HG02885 (cell line): Measurements from ENCODE around the gene TM4SF4.
A peak's percentile ranks its signal among the peaks of the same experiment; 100 is the strongest.

Experiments
- ATAC-seq: cut with Tn5 transposase; IDR thresholded peaks from one replicate; pipeline ENCODE4 v1.9.1; 2021; ENCODE audit warnings: mild to moderate bottlenecking; ENCODE audit not compliant: unreplicated experiment, poor library complexity

TM4SF4 gene

GRCh38 chr3:149454746-149455145 is 19.8 kb upstream of the TM4SF4 start:
- ATAC-seq = no peak

DNA sequence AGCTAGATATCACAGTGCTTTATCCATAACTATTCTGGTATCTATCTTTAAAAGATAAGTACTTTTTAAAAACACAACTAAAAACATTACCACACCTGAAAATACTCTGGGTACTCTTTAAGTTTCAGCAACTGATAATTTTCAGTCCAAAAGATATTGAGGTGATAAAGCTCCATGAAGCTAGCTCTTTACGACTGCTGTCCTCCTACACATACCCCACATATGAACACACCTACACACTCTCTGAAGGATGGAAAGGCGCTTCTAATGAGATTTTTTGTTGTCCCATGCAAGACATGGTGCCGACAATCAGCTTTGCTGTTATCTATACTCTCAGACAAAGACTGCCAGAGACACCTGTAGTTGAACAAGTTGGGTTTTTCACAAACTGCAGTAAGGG is 19.1 kb upstream of the TM4SF4 start:
- ATAC-seq = no peak

- ATAC-seq = no peak
These were observed 18.5 kb upstream of the TM4SF4 start for GRCh38 chr3:149455989-149456388.

DNA sequence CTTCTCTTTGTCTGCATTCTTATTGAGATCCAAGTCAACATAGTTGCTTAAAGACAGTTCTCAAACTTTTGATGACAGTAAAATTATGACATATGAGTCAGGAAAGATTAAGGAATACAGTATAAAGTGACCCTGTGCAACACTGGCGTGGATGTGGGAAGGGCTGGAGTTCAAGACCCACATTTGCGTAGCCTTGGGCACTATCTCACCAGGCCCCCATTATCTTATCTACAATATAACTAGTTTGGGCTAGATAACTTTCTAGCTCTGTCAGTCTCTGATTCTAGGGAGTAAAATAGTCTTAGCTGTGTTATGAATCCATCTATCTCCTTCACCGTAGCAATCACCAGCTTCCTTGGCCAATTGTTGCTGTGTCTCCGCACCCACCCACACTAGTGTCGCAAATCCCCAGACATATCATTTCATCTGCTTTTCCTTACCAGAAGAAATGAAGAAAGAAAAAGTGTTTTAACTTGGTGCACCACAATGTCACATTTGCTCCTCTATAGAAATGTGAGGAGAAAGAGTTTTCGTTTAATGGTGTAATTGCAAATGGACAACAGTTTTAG is 14.9 kb upstream of the TM4SF4 start:
- ATAC-seq = no peak

- no peak for ATAC-seq
These were observed 14.4 kb upstream of the TM4SF4 start for GRCh38 chr3:149460117-149460516.

- no peak for ATAC-seq
These were observed 12.4 kb upstream of the TM4SF4 start for GRCh38 chr3:149462051-149462450.

GRCh38 chr3:149462581-149463011 is 11.9 kb upstream of the TM4SF4 start:
- ATAC-seq = no peak

GRCh38 chr3:149463921-149464320 is 10.6 kb upstream of the TM4SF4 start:
- ATAC-seq = no peak

DNA sequence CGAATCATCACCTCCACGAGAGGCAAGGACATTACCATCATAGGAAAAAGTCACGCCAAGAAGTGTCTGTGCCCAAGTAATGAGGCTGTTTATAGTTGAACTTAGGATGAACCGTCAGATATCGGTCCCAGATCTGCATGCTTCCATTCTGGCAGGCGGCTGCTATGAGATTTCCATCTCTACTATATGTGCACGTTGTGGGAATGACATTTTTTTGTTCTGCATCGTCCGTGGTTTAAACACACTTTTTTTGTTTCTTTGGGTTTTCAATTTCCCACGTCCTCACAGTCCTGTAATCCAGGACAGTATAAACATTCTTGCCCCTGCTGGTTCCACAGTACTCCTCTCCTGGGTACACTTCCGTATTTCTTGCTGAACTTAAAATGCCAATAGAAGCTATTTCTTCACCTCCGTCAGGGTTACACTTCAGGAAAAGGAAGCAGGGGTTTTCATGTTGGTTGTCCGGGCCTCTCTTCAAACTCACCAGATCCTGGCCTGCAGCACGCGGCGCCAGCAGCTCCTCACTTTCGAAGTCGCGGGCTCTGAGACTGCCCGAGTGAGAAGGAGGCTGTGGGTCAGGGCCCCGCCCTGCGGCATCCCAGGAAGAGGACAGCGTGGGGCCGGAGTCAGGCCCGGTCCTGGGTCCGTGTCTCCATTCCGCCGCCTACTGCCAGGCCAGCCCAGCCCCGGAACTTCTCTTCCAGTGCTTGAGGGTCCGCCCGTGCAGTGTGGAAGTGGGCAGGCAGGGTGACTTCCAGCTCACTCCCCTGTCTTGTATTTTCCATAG is 9.8 kb upstream of the TM4SF4 start:
- ATAC-seq = no peak

DNA sequence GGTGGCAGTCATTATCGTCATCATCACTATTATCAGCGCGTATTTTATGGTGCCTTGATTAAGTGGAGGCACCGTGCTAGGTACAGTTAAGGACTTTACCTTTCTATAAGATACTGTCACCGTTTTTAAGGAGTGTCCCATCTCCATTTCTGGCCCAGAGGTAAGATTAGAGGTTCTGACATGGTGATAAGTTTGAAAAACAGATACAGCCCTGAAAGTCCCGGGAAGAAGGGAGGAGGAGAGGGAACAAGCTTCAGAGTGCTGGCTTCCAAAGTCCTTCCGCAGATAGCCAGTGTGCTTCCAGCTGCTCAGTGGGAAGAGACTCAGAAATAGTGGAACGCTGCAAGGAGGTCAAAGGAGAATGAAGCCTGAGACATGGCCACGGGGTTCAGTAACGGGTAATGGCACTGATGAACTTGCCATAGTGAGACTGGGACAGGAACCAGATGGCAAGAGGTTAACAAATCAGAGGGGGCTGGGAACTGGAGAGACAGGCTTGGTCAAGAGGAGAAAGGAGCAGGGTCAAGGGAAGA is 9.1 kb upstream of the TM4SF4 start:
- ATAC-seq = no peak

- ATAC-seq = no peak
These were observed 8.3 kb upstream of the TM4SF4 start for GRCh38 chr3:149466192-149466591.

- peak; percentile 93 for ATAC-seq
These were observed 5.8 kb upstream of the TM4SF4 start for GRCh38 chr3:149468504-149469212.

DNA sequence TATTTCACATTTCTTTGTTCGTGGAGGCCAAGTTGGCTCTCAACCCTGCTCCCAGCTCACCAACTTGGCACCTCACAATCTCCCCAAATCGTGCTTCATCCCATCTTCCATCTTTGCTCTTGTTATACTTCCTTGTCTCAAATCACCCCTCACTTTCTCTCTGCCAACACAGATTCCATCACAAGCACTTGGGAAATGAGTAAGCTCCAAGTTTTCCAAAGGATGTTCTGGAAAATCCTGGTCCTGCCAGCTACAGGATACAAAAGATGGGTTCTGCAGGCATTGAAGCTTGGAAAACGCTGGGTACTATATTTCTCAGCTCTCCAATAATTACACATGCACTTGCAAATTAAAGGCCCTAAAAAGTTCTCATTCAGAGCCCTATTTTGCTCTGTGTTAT is 4.1 kb upstream of the TM4SF4 start:
- no peak for ATAC-seq

DNA sequence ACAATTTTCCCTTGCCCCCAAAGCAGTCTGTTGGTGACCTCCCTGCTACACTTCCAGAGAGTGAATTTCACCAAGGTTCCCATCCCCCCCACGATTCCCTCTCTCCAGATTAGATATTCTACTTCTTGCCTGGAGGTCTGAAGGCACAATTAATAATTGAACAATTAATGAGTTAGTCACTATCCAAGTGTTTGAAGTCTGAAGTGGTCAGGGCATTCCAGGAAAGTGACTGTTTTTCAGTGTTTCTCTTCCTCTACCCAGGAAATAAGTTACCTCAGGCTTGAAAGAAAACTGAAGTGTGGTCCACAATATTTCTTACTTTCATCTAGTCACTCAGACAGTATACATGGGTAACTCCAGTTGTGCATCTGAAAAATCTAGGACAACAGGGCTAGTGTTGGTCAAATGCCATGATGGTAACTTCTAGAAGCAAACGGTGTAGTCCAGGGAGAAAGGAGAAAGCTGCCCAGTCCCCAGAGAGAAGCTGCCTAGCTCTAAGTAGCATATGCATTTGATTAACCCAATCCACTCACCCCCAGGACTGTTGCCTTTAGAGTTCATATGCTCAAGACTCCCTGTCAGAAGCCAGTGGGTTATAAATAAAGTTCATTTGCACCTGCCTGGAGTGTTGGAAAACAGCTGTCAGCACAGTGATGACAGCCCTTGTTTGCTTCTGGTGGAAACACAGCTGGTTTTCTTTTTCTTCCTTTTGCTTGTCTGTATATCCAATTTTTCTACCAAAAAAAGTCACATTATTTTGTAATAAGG is 2.3 kb upstream of the TM4SF4 start:
- ATAC-seq = no peak

- ATAC-seq = no peak
These were observed 894 bp upstream of the TM4SF4 start for GRCh38 chr3:149473357-149474249.

DNA sequence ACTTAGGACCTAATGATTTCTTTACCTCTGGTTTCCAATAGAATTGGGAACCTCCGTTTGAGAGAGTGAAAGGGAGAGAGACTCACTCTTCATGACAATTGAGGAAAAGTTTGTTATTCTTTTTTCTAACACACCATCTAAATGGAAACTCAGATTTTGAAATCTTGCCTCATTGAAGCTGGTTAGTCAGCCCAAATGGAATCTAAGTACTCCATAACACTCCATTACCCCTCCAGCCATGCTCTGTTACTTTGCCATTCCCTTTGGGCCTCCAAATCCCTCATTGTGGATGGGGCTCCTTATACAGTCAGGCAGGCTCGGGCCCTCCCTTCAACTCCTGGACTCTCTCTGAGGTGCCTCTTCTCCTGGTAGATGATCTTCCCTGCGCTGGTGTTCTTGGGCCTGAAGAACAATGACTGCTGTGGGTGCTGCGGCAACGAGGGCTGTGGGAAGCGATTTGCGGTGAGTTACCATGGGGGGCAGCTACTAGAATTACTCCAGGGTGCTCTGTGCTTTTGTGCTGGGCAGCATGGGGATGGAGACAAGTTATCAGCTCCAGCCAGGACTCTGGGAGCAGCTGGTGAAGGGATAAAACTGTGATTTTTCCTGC is 1.1 kb downstream of the TM4SF4 start:
- no peak for ATAC-seq

GRCh38 chr3:149476225-149476624 is 1.7 kb downstream of the TM4SF4 start:
- ATAC-seq = no peak

DNA sequence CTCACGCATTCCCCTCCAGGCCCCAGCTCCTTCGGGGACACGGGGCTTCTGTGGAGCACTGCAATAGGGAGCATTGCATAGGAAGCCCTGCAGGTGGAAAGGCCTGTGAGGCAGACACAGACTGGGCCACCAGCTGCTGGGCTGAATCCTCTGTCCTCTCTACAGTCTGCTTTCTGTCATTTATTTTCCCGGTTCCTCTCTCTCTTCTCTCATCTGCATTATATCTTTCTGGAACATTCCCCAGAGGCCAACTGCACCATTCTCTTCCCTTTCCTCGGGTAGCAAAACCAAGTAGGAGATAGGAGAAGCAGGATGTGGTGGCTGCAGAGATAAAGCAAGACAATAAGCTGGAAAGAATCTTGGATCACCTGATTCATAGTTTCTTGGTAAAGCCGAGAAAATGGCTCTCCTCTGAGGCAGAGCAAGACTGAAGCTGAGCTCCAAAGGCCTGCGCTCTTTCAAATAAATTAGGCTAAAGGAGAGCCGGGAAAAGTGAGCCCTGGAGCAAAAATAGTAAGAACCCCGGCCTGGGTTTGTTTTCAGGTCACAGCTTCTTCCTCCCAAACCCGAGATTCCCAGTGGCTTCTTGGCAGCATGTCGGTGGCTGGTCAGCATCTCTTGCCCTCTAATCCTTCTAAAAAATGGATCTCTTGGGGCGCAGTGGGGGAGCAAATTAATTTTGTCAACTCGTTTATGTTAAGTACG is 5.3 kb downstream of the TM4SF4 start:
- ATAC-seq = no peak
